ENCODE data around the gene DPEP2NB.
"Not testable (repeated sequence)": the region's sequence is repeated elsewhere in the genome, so short reads cannot be mapped to it uniquely, and the experiment has no call there.

- not testable (repeated sequence) for TF ChIP-seq CTCF (IDR thresholded peaks at IDR 0.05); ZFX (IDR thresholded peaks at IDR 0.05; ENCODE audit: borderline replicate concordance)
These were observed 21.7 kb downstream of the DPEP2NB start for GRCh38 chr16:67994040-67994408.

Measured in 22Rv1 (cell line).